ENCODE measurements around the gene ARRB1.

ARRB1 gene

GRCh38 chr11:75273411-75274391 is 77.8 kb downstream of the ARRB1 start:
- no peak for DNase-seq (ENCODE audit: low spot score)

DNA sequence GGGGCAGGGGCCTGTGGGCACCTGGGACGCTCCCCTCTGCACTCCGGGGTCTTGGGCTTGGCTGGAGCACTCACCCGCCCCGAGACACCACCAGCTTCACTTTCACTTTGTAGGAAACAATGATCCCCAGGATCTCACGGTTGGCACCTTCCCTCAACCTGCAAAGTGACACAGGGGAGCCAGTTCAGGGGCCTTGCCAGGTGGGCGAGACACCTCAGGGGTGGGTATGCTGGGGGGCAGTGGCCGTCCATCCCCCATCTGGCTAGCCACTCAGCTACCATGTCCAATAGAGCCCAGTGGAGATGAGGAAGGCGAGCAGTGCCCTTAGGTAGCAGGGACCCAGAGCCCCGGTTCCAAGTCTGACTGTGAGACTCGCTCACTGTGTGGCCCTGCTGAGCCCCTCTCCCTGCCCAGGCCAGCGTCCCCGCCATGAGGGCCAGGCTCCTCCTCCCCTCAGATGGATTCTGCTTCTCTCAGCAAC is 78.6 kb downstream of the ARRB1 start:
- DNase-seq (ENCODE audit: low spot score), result no peak

DNA sequence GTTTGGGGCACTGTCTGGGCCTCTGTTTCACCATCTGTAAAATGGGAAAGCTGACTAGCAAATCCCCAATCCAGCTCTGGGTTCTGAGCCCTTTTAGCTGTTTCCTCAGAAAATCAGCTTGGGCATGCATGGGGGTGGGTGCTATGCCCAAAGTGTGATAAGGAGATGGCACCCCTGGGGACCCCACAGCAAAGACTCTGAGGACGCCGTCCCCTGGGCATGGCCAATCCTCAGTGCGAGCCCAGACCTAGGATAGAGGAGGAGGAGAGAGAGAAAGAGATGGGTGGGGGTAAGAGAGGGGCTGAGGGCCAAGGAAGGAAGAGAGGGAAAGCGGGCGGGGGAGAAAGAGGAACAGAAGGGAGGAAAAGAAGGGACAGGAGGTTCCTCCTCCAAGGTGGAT is 79.1 kb downstream of the ARRB1 start:
- no peak for DNase-seq (ENCODE audit: low spot score)

- no peak for DNase-seq (ENCODE audit: low spot score)
These were observed 79.7 kb downstream of the ARRB1 start for GRCh38 chr11:75271730-75272129.

- DNase-seq (ENCODE audit: low spot score), result peak; percentile 60
These were observed 80.5 kb downstream of the ARRB1 start for GRCh38 chr11:75270896-75271418.

DNA sequence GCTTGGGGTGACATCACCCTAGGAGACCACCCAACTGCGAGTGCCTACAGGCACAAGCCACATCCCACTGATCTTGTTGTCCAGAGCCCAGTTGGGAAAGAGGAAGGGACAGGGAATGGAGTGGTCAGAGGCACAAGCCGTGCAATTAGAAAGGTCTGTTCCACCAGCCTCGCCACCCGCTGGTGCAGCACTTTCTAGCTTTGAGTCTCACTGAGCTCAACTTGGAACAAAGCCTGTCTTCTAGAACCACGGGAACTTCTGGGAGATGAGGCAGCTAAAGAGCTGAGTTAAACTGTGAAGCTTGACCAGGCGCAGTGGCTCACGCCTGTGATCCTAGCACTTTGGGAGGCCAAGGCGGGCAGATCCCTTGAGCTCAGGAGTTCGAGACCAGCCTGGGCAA is 81.6 kb downstream of the ARRB1 start:
- DNase-seq (ENCODE audit: low spot score), result no peak

DNA sequence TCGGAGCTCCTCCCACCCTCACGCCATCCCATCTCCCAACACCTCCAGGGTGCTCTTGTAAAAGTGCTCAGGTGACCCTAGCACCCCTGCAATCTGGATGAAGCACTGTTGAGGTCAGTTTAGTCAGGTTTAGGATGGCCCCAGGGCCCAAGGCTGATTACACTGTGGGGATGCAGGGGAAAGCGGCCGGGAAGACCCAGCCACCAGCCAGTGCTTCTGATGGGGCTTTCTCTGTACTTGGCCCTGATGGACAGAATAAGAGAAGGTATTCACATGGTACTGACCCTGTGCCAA is 82.1 kb downstream of the ARRB1 start:
- DNase-seq (ENCODE audit: low spot score), result no peak

- no peak for DNase-seq (ENCODE audit: low spot score)
These were observed 82.7 kb downstream of the ARRB1 start for GRCh38 chr11:75268626-75269366.

DNA sequence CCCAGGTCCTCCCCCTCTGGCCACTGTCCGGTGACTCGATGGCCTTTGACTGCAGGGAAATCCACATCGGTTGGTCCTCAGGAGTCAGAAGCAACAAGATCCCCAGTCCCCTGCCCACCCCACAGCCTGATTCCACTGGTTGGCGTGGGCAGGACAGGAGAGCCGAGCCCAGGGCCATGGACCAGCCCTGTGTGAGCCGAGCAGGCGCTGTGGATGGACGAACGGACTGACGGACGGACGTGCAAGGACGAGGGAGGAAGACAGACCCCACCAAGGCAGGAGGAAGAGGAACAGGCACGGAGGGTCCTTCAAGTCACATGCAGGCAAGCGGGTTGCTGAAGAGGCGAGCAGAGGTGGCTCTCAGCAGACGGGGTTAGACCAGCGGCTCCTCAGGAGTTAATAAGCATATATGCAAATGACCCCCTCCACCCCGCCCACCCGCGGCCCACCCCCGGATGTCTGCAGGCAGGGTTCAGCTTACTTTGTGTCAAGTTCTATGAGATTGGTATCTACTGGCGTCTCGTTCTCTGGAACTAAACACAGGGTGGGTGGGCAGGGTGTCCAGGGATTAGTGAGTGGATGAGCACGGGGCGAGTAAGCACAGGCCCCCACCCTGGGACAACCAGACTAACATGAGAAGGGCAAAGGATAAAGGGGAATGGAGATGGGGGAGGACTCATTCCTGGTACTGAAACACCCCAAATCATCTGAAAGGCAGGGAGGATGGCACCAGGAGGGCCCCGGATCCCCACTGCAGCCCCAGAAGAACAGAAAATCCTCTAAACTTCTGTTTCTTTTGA is 84.1 kb downstream of the ARRB1 start:
- DNase-seq (ENCODE audit: low spot score), result peak; percentile 44

DNA sequence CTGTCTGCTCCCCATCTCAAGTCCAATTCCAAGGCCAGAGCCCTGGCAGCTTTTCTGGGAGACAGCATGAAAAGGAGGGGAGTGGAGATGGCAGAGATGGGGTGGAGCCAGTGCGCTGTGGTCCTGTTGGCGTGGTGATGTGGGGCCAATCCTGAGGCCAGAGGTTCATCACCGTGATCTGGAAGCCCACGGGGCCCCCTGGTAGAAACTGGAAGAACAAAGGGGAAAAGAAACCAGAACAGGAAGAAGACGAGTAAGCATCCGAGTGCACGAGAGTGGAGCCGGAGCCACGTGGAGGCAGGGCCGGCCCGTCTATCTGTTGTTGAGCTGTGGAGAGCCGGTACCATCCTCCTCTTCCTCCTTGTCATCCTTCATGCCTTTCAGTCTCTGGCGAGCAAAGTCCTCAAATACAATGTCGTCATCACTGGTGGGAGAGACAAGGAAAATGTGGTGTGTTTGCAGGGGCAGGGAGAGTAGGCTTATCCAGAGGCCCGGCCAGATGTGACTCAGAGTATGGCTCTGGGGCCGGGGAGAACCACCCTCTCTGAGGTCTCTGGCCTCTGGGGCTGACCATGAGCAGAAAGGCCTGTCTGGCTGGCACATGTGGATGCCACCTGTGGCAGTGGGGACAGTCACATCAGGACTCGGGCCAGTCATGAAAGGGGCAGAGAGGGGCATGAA is 85.5 kb downstream of the ARRB1 start:
- no peak for DNase-seq (ENCODE audit: low spot score)

- no peak for DNase-seq (ENCODE audit: low spot score)
These were observed 86.5 kb downstream of the ARRB1 start for GRCh38 chr11:75264971-75265370.

- DNase-seq (ENCODE audit: low spot score), result no peak
These were observed 87.1 kb downstream of the ARRB1 start for GRCh38 chr11:75264356-75264755.

DNA sequence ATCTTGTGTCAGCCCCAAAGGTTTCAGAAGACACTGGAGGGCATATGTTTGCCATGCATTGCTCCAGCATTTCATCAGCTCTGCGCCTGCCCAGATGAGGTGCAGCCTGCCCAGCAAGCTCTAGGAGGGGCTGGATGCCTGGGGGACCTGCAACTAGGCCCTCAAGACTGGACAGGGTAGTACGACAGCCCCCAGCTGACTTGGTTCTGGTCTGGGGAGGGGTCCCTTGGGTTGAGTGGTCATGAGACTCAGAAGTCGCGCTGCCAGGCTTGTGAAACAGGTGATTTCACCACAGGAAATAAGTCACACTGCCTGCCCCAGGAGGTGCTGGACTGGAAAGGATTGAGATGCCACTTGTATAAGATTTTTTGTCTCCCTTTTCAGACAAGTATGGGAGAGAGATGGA is 87.5 kb downstream of the ARRB1 start:
- no peak for DNase-seq (ENCODE audit: low spot score)

DNA sequence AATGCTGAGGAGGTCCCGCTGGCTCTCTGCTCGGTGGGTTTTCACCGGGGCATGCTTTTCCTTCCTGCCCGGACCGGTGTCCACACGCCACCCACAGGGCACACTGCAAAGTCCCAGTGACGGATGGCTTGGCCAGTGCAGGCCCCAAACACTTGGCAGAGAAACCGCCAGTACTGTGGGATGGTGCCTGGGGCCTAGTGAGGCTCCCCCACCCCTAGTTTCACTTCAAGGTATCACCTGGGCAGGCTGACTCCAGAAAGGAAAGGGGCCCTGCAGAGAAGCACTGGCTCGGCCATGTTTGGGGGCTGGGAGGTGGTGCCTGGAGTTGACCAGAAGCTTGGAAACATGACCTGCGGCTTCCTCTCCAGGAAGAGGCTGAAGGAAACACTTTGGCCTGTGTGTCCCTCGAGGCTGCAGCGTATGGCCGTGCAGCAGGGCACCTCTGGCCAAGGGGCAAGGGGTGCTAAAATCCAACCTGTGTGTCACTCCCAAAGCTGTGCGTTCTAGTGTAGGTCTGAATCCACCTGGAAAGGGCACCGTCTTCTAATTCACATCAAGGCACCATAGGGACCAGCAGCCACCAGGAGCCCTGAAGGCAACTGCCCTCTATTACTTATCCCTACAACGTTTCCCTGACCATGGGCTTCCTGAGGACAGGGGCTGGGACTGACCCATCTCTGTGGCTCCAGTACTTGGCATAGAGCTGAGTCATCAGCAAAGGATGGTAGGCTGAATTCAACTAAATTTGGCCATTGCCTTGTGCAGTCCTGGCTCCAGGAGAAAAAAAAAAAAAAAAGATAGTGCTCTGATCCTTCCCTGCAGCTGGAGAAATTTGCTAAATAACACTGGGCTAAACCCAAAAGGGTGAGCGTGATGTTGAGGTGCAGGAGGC is 88.3 kb downstream of the ARRB1 start:
- DNase-seq (ENCODE audit: low spot score), result no peak

- DNase-seq (ENCODE audit: low spot score), result no peak
These were observed 89.0 kb downstream of the ARRB1 start for GRCh38 chr11:75262436-75262835.

GRCh38 chr11:75261902-75262361 is 89.5 kb downstream of the ARRB1 start:
- no peak for DNase-seq (ENCODE audit: low spot score)

- DNase-seq (ENCODE audit: low spot score), result no peak
These were observed 90.9 kb downstream of the ARRB1 start for GRCh38 chr11:75260396-75261170.

DNA sequence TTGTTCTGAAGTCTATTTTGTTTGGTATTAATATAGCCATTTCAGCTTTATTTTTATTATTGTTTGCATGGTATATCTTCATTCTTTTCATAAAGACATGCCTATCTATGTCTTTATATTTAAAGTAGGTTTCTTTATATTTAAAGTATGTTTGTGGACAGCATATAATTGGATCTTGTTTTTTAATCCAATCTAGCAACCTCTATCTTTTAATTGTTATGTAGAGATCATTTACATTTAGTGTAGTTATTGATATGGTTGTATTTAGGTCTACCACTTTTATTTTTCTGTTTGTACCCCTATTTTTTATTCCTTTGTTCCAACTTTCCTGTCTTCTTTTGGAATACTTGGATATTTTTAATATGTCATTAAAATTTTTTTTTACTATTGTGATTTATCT is 97.1 kb downstream of the ARRB1 start:
- DNase-seq (ENCODE audit: low spot score), result no peak

GRCh38 chr11:75249704-75250103 is 101.8 kb downstream of the ARRB1 start:
- no peak for DNase-seq (ENCODE audit: low spot score)

GRCh38 chr11:75248924-75249256 is 102.6 kb downstream of the ARRB1 start:
- no peak for DNase-seq (ENCODE audit: low spot score)
